ENCODE measurements around the gene LCOR. TPM values are rescaled to one million over a fixed set of nuclear protein-coding genes. Genes with fewer than 3 reads are reported as not detected.
"Not testable (repeated sequence)": the region's sequence is repeated elsewhere in the genome, so short reads cannot be mapped to it uniquely, and the experiment has no call there.

The LCOR gene
- total RNA-seq, 1 experiment from 2014 or later: 14.9 TPM

- DNase-seq (ENCODE audit: low read depth): no peak
Measured at GRCh38 chr10:97030894-97031293, 198.8 kb downstream of the LCOR start.

- no peak for DNase-seq (ENCODE audit: low read depth)
Measured at GRCh38 chr10:97031459-97031858, 199.4 kb downstream of the LCOR start.

DNA sequence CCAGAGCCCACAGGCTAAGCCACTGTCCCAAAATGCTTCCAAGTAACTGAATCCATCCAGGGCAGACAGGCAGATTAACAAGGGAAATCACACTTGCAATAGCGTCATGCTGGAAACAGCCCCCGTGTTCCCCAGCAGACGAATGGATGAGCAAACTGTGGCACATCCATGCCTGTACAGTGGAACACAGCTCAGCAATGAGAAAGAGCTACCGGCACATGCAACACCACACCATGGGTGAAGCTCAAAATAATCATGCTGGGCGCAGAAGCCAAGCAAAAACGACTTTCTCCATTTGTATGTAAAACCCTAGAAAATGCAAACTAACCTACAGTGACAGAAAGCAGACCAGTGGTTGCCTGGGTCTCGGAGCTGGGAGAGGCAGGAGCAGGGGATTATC, 200.5 kb downstream of the LCOR start:
- DNase-seq (ENCODE audit: low read depth): no peak

DNA sequence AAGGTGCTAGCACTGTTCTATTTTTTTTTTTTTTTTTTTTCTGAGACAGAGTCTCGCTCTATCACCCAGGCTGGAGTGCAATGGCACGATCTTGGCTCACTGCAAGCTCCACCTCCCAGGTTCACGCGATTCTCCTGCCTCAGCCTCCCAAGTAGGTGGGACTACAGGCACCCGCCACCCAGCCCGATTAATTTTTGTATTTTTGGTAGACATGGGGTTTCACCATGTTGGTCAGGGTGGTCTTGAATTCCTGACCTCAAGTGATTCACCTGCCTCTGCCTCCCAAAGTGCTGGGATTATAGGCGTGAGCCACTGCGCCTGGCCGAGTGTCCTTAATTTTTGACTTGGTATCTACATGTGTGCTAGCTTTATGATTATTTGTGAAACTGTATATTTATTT, 201.7 kb downstream of the LCOR start:
- DNase-seq (ENCODE audit: low read depth): not testable (repeated sequence)

DNA sequence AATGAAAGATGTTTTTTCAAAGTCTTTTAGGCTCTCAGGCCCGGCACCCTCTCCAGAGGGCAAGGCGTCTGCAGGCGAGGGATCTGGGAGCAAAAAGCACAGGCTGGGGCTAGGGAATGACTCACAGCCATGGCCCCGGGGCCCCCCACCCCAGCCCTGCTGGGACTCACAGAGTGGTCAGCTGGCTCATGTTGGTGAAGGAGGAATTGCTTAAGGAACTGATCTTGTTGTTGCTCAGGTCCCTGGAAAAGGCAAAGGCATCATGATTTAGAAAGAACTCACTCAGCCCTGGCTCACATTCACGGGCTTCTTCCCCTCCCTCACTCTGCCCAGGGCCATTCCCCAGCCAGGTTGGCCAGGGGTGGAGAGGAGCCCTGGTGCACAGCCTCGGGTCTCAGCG, 202.2 kb downstream of the LCOR start:
- DNase-seq (ENCODE audit: low read depth): no peak

DNA sequence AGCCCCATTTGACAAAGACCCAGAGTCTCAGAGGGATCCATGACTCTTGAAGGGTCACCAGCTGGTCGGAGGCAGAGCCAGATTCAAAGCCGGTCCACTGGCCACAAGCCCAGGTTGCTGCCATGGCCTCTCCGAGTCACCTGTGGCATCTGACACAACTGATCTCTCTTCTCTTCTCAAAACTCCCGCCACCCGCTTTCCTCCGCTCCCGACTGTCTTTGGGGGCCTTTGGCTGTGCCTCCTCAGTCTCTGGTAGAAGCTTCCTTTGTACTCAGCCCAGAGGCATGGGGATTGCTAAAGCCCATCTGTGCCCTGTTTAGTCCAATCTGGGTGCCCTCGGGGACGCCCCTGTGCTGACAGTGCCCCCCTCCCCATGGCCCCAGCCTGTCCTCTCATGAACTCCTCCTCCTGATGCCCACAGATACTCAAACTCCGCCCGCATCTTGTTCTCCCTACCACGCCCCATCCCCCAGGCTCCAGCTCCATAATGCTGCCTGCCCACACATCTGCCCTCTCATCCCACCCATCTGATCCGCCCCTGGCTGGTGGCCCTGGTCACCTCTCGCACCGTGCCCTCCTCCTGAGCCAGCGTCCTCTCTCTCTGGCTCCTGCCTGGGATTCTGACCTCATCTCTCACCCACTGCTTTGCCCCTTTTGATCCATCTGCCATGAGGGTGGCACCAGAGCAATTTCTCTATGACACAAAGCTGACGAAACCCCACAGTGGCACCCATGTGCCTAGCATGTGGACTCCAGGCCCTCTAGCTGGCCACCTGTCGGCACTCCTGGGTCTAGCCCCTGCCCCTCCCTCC, 203.1 kb downstream of the LCOR start:
- DNase-seq (ENCODE audit: low read depth): no peak

- peak; percentile 81 for DNase-seq (ENCODE audit: low read depth)
Measured at GRCh38 chr10:97037365-97038361, 205.6 kb downstream of the LCOR start.

GRCh38 chr10:97038688-97039087, 206.6 kb downstream of the LCOR start:
- no peak for DNase-seq (ENCODE audit: low read depth)

- no peak for DNase-seq (ENCODE audit: low read depth)
Measured at GRCh38 chr10:97039538-97040247, 207.6 kb downstream of the LCOR start.

DNA sequence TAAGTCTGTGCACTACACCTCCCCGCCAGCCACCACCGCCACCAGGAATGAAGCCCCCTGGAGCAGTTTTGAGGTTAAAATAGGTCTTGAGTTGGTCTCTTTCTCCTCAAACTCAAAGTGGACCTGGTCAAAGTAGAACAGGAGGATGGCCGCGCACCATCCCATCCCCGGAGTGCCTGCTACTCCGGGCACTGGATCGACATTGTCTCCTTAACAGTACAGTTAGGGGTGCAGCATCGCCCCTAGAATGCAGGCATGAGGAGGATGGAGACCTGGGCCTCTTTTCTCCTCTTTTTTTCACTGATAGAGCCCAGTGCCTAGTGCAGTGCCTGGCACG, 208.1 kb downstream of the LCOR start:
- no peak for DNase-seq (ENCODE audit: low read depth)

DNA sequence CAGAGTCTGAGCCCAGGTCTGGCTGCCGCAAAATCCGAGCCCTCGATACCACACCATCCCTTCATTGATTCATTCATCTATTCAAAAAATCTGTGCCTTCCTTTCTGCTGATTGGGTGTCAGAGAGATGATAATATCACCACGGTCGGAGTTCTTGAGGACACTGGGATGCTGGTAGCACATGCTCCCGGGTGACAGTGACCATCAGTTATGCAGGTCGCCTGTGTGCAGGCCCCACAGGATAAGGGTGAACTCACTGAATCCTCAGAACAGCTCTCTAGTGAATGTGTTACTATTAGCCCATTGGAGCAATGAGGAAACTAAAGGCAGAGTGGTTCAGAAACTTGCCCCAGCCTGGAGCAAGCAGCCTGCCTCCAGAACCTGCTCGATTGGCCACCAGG, 208.6 kb downstream of the LCOR start:
- no peak for DNase-seq (ENCODE audit: low read depth)

DNA sequence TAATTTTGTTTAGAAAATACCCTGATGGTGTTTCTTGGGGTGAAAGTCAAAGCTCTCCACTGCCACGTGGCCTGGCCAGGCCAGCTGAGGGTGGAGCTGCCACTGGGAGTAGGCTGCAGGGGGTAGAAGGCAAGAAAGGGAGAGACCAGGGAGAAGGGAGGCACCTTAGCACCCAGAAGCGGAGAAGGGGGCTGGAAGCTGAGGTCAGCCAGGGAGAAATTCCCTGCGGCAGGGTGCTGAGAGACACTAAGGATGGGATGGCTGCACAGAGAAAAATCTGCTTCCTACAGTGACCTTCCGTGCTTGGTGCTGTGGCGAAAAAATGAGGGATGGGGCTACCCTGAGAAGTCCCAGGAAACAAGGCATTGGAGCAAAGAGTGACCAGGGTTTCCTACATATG, 210.0 kb downstream of the LCOR start:
- DNase-seq (ENCODE audit: low read depth): no peak

DNA sequence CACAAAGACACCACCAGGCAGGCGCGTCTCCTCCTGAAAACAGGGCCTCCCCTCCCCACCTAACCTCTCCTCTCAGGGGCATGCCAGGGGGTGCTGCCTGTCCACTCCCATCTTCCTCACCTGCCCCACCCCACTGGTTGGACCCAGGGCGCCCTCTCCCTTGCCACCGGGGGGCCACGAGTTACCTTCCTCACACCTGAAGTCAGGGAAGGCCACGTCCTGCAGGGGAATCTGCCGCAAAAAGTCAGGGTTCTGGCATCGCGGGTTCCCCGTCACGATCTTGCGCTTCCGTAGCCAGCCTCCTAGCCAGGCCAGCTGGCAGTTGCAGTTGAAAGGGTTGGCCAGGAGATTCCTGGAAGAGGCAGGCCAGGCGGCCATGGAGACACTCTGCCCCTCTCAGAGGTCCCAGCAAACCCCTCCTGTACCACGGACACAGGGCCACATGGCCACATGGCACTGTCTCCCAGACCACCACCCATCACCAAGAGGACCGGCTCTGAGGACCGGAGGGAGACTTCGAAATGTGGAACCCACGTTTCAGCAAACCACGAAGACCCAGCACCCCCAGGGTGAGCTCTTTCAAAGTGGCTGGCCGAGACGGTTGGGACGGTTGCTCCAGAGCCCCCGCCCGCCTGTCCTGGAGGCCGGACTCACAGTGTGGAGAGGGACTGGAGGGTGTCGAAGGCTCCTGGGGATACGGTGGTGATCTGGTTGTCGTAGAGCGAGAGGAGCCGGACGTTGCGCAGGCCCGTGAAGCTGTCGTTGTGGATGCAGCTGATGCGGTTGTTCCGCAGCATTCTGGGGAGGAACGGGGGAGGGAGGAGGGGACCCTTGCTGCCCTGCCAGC, 210.8 kb downstream of the LCOR start:
- DNase-seq (ENCODE audit: low read depth): no peak

DNA sequence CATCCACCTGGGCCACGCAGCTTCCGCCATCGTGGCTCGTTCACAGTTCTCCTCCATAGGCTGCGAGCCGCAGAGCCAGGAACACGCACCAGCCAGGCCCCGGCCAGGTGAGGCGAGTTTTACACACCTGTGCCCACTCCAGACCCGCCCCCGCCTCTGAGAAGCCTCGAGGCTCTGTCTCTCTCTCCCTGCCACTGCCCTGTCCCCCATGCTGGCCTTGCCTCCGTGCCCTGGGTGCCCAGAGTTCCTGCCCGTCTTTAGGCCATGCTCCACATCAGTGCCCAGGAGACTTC, 211.4 kb downstream of the LCOR start:
- DNase-seq (ENCODE audit: low read depth): no peak

Other genes with a start within 250 kb of the LCOR start
- 89.2 and 117 TPM in 2 replicates for gene TM9SF3, start 245.3 kb upstream of the LCOR start, total RNA-seq (2014; rRNA removed)
- gene PIK3AP1, start 111.8 kb upstream of the LCOR start, total RNA-seq (2014; rRNA removed): 0.11 TPM in 1 of 2 replicates, not detected in the other

All from LHCN-M2 (cell line).